Tibial nerve (tissue), 4 donors: Measurements from ENCODE around the gene AMBRA1. TPM values are rescaled to one million over a fixed set of nuclear protein-coding genes. Genes with fewer than 3 reads are reported as not detected.

Experiments used
- DNase-seq, 2 donors: peaks; one replicate each; pipeline ENCODE4 v3.0.0-alpha.2; 2019; ENCODE audit warnings: low spot score in 2 of 2
- H3K27ac ChIP-seq, 4 donors: fragments of 200-600 bp; sonication (generic) in 3 of 4; one replicate each; pipeline ENCODE4 v1.5.1; 2017 to 2019; ENCODE audit warnings: mild to moderate bottlenecking in 1 of 4
- H3K27me3 ChIP-seq, 2 donors: fragments of 200-600 bp; sonication (generic) in 1 of 2; one replicate each; pipeline versions ENCODE4 v1.5.1 to v1.6.0; 2017 to 2019
- H3K36me3 ChIP-seq, 3 donors: fragments of 200-600 bp; sonication (generic); one replicate each; pipeline ENCODE4 v1.5.1; 2018 to 2019
- H3K4me1 ChIP-seq, 4 donors: fragments of 200-600 bp; sonication (generic) in 3 of 4; one replicate each; pipeline ENCODE4 v1.5.1; 2017 to 2019
- H3K4me3 ChIP-seq, 4 donors: fragments of 200-600 bp; sonication (generic) in 3 of 4; one replicate each; pipeline ENCODE4 v1.5.1; 2017 to 2019; ENCODE audit warnings: mild to moderate bottlenecking in 1 of 4, moderate library complexity in 1 of 4
- H3K9me3 ChIP-seq, 4 donors: fragments of 200-600 bp; sonication (generic) in 3 of 4; one replicate each; pipeline ENCODE4 v1.5.1; 2017 to 2019
- CTCF ChIP-seq, 5 experiments: fragments of 200-600 bp in 3 of 5; fragments of 450-650 bp in 2 of 5; sonication (generic) in 3 of 5; IDR thresholded peaks; one replicate each; pipeline ENCODE4 v1.5.1; 2016 to 2019; ENCODE audit warnings: antibody characterized with exemption in 5 of 5, mild to moderate bottlenecking in 3 of 5, moderate library complexity in 2 of 5
- EP300 ChIP-seq, 2 donors: sonication (generic); formaldehyde crosslinking; IDR thresholded peaks; one replicate each; pipeline ENCODE4 v1.6.1; 2017; ENCODE audit warnings: antibody characterized with exemption in 2 of 2, mild to moderate bottlenecking in 1 of 2
- POLR2A ChIP-seq, 2 donors: fragments of 450-650 bp; IDR thresholded peaks; one replicate each; pipeline ENCODE4 v1.6.1; 2017; ENCODE audit warnings: antibody characterized with exemption in 2 of 2, mild to moderate bottlenecking in 2 of 2, moderate library complexity in 2 of 2
- WGBS, 2 donors: methylation state at CpG; one replicate each; pipeline ENCODE4 v1.1.5; 2018; 5-methylcytosine and 5-hydroxymethylcytosine counted together
- total RNA-seq, 4 donors: library from RNA; depleted of rRNA; stranded (reverse); fragments of >200 nt; gene quantifications; one replicate each; pipeline ENCODE4 v1.1.0, GENCODE V29; 2016

AMBRA1 gene
- total RNA-seq, 4 donors from 2014 or later, result 31.0 to 43.7 (median 35.8) TPM

- no peak overlapping the region for H3K27ac ChIP-seq
- peaks cover 0 to 22% (median 0%) of the 10 kb centered on the region in 4 donors for H3K4me1 ChIP-seq
- H3K27me3 ChIP-seq, result no peaks in the 10 kb centered on the region
- DNase-seq, result no peak
- H3K4me3 ChIP-seq, result no peak overlapping the region
- peaks cover 0 to 95% (median 19%) of the 10 kb centered on the region in 3 donors for H3K36me3 ChIP-seq
- TF ChIP-seq EP300 (IDR thresholded peaks at IDR 0.05) (no peak), POLR2A (IDR thresholded peaks at IDR 0.05) (no peak), CTCF (IDR thresholded peaks at IDR 0.05) (no peak)
- 37 to 47% methylated on average over 5 to 6 of the region's 6 CpGs for WGBS, 2 donors
- no peaks in the 10 kb centered on the region for H3K9me3 ChIP-seq
Observed at GRCh38 chr11:46402957-46403902, 190.6 kb downstream of the AMBRA1 start.

- DNase-seq, result no peak
- no peak for TF ChIP-seq POLR2A (IDR thresholded peaks at IDR 0.05)
- TF ChIP-seq CTCF (IDR thresholded peaks at IDR 0.05), result no peak
- no peak for TF ChIP-seq EP300 (IDR thresholded peaks at IDR 0.05)
- peaks cover 0 to 8% (median 5%) of the 10 kb centered on the region in 4 donors for H3K4me1 ChIP-seq
- H3K4me3 ChIP-seq, result no peak overlapping the region
- no peaks in the 10 kb centered on the region for H3K9me3 ChIP-seq
- 91 to 96% methylated on average over 17 to 19 of the region's 19 CpGs for WGBS, 2 donors
- H3K27ac ChIP-seq, result no peak overlapping the region
- H3K27me3 ChIP-seq, result peaks cover 0 to 6% of the 10 kb centered on the region in 2 donors
- H3K36me3 ChIP-seq, result peaks cover 0 to 69% (median 8%) of the 10 kb centered on the region in 3 donors
Observed at GRCh38 chr11:46397526-46397925, 196.3 kb downstream of the AMBRA1 start.

- H3K4me1 ChIP-seq, result peaks cover 0 to 44% (median 30%) of the 10 kb centered on the region in 4 donors
- TF ChIP-seq EP300 (IDR thresholded peaks at IDR 0.05) (no peak), CTCF (IDR thresholded peaks at IDR 0.05) (no peak), POLR2A (IDR thresholded peaks at IDR 0.05) (no peak)
- DNase-seq, result no peak
- H3K27me3 ChIP-seq, result peaks cover 5 to 37% of the 10 kb centered on the region in 2 donors
- no peak overlapping the region for H3K27ac ChIP-seq
- 74 to 86% methylated on average over 4 of the region's 4 CpGs for WGBS, 2 donors
- peaks cover 0 to 34% (median 8%) of the 10 kb centered on the region in 3 donors for H3K36me3 ChIP-seq
- no peaks in the 10 kb centered on the region for H3K9me3 ChIP-seq
- no peak overlapping the region for H3K4me3 ChIP-seq
Observed at GRCh38 chr11:46393759-46394158, 200.1 kb downstream of the AMBRA1 start.

- Histone ChIP-seq H3K4me3 (peak overlapping the region in 1 of 4 donors; percentile 49), H3K27me3 (peaks cover 5 to 42% of the 10 kb centered on the region in 2 donors)
- DNase-seq, result no peak
Observed at GRCh38 chr11:46393231-46393616, 200.6 kb downstream of the AMBRA1 start.

More at GRCh38 chr11:46393231-46393616, 200.6 kb downstream of the AMBRA1 start:
- 50 to 58% methylated on average over 4 of the region's 4 CpGs for WGBS, 2 donors
- TF ChIP-seq POLR2A (IDR thresholded peaks at IDR 0.05), result no peak
- no peak for TF ChIP-seq EP300 (IDR thresholded peaks at IDR 0.05)
- no peak for TF ChIP-seq CTCF (IDR thresholded peaks at IDR 0.05)
- peaks cover 0 to 29% (median 8%) of the 10 kb centered on the region in 3 donors for H3K36me3 ChIP-seq
- no peaks in the 10 kb centered on the region for H3K9me3 ChIP-seq
- H3K4me1 ChIP-seq, result peaks cover 0 to 45% (median 30%) of the 10 kb centered on the region in 4 donors
- H3K27ac ChIP-seq, result no peak overlapping the region
